ENCODE measurements around the gene MTCH1. TPM values are rescaled to one million over a fixed set of nuclear protein-coding genes. Genes with fewer than 3 reads are reported as not detected.
A peak's percentile ranks its signal among the peaks of the same experiment; 100 is the strongest.

Gene MTCH1
- total and polyA plus RNA-seq, 9 of the 15 experiments (the other 6 are each of a cell fraction or from before 2014, with no cell fraction given) = 7.9 to 161 (median 118) TPM

GRCh38 chr6:37029249-37029971 lies 43.4 kb upstream of the MTCH1 start (continued):
- TF ChIP-seq, protein P1, sequence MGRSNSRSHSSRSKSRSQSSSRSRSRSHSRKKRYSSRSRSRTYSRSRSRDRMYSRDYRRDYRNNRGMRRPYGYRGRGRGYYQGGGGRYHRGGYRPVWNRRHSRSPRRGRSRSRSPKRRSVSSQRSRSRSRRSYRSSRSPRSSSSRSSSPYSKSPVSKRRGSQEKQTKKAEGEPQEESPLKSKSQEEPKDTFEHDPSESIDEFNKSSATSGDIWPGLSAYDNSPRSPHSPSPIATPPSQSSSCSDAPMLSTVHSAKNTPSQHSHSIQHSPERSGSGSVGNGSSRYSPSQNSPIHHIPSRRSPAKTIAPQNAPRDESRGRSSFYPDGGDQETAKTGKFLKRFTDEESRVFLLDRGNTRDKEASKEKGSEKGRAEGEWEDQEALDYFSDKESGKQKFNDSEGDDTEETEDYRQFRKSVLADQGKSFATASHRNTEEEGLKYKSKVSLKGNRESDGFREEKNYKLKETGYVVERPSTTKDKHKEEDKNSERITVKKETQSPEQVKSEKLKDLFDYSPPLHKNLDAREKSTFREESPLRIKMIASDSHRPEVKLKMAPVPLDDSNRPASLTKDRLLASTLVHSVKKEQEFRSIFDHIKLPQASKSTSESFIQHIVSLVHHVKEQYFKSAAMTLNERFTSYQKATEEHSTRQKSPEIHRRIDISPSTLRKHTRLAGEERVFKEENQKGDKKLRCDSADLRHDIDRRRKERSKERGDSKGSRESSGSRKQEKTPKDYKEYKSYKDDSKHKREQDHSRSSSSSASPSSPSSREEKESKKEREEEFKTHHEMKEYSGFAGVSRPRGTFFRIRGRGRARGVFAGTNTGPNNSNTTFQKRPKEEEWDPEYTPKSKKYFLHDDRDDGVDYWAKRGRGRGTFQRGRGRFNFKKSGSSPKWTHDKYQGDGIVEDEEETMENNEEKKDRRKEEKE (IDR thresholded peaks at IDR 0.05; ENCODE audit: borderline replicate concordance in 1 of 2, control insufficient read depth in 1 of 2, low read depth in 2 of 2, low read length in 1 of 2) = peak in 1 of 2 experiments; percentile 82; a peak in 1 of 4 replicates
- TF ChIP-seq E2F5 (CRISPR knock-in tag; IDR thresholded peaks at IDR 0.05) (no peak), ID3 (CRISPR knock-in tag; IDR thresholded peaks at IDR 0.05) (no peak), ID3 (tag; IDR thresholded peaks at IDR 0.05) (peak; percentile 76; the same call in 1 of the 2 replicates), TAL1 (IDR thresholded peaks at IDR 0.05) (no peak; the same call in 1 of the 2 replicates), KLF1 (tag; IDR thresholded peaks at IDR 0.05) (no peak), ZNF589 (CRISPR knock-in tag; IDR thresholded peaks at IDR 0.05; ENCODE audit: low read depth) (0 out of 2 replicates have a peak, but pooled peaks have one; percentile 54), MAFF (IDR thresholded peaks at IDR 0.05; ENCODE audit: low read length) (peak; percentile 79; the same call in 1 of the 2 replicates), JUN (IDR thresholded peaks at IDR 0.05; ENCODE audit: borderline replicate concordance, low read depth, low read length) (peak; percentile 98), JUN (CRISPR knock-in tag; IDR thresholded peaks at IDR 0.05; ENCODE audit: borderline replicate concordance) (peak; percentile 95), NFXL1 (CRISPR knock-in tag; IDR thresholded peaks at IDR 0.05) (no peak), KDM5B (IDR thresholded peaks at IDR 0.05; ENCODE audit: insufficient replicate concordance, low read depth, low read length) (no peak), ZNF780A (CRISPR knock-in tag; IDR thresholded peaks at IDR 0.05) (no peak), MTA1 (IDR thresholded peaks at IDR 0.05; ENCODE audit: borderline replicate concordance) (no peak; the same call in 1 of the 2 replicates), L3MBTL2 (IDR thresholded peaks at IDR 0.05) (peak; percentile 82), YY1 (IDR thresholded peaks at IDR 0.05; ENCODE audit: borderline replicate concordance in 1 of 3, control insufficient read depth in 1 of 3, extremely low read depth in 1 of 3, insufficient read depth in 3 of 3, insufficient read length in 1 of 3, insufficient replicate concordance in 2 of 3, low read depth in 1 of 3, low read length in 2 of 3) (peak; percentile 48 to 91 (median 82))
- TF ChIP-seq, protein P2, sequence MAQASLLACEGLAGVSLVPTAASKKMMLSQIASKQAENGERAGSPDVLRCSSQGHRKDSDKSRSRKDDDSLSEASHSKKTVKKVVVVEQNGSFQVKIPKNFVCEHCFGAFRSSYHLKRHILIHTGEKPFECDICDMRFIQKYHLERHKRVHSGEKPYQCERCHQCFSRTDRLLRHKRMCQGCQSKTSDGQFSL (CRISPR knock-in tag; IDR thresholded peaks at IDR 0.05) = no peak; the same call in 1 of the 2 replicates
- TF ChIP-seq, protein P2 (tag; IDR thresholded peaks at IDR 0.05) = no peak
- TF ChIP-seq, protein P3, sequence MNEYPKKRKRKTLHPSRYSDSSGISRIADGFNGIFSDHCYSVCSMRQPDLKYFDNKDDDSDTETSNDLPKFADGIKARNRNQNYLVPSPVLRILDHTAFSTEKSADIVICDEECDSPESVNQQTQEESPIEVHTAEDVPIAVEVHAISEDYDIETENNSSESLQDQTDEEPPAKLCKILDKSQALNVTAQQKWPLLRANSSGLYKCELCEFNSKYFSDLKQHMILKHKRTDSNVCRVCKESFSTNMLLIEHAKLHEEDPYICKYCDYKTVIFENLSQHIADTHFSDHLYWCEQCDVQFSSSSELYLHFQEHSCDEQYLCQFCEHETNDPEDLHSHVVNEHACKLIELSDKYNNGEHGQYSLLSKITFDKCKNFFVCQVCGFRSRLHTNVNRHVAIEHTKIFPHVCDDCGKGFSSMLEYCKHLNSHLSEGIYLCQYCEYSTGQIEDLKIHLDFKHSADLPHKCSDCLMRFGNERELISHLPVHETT (CRISPR knock-in tag; conservative IDR thresholded peaks at IDR 0.05 in 1 of 2, IDR thresholded peaks at IDR 0.05 in 1 of 2) = no peak
